HG03439 (cell line): Measurements from ENCODE around the gene KRT13.
"Not testable (repeated sequence)": the region's sequence is repeated elsewhere in the genome, so short reads cannot be mapped to it uniquely, and the experiment has no call there.

Source experiments
- ATAC-seq: cut with Tn5 transposase; IDR thresholded peaks from one replicate; pipeline ENCODE4 v1.9.1; 2021; ENCODE audit warnings: mild to moderate bottlenecking, moderate library complexity; ENCODE audit not compliant: unreplicated experiment

KRT13 gene

GRCh38 chr17:41505007-41505808, at the start of gene KRT13:
Gene KRT13 (minus strand): TSS chr17:41505612. CDS start chr17:41505550, 62 bp downstream.
- ATAC-seq: no peak

DNA sequence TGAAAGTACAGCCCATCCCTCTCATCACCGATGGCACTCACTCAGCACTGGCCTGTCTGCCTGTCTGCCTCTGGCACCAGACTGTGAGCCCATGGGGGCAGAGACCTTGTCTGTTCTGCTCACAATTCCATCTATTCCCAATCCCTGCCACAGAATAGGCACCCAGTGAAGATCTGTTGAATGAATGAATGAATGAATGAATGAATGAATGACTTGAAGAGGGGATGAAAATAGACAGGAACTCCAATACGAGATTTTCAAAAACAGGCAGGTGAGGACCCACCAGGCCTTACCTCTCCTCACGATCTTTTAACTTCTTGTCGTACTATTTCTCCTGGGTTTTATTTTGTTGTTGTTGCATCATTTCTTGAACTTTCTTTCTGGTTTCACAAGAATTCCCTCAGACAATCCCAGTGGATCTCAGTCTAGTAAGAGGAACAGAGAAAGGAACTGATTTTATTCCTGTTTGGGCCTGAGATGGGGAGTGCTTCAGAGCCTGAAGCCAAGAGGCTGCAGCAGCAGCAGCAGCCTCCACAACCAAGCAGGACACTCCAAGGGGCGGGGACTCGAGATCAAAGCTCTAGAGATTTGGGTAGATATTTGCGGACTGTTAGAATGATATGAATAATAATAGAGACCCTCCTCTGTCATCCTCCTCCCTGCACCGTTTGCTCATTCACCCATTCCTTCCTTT, 48.7 kb upstream of the KRT13 start:
- ATAC-seq: no peak

DNA sequence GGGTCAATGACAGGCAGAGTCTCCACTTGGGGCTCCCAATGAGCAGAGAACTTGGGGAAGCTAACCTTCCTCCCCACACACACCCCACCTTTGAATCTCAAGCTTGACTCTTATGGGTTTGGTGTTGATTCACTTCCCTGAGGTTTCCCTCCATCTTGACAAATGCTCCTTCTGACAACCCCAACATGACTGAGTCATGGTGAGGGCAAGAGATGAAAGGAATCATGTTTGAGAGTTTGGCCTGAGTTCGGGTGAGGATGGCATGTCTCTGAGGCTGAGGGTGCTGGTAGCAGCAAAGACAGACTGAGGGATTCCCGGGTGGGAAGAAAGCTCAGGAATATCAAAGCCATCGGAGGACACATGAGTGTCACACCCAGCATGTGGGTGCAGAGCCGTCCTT, 47.8 kb upstream of the KRT13 start:
- no peak for ATAC-seq

- ATAC-seq: no peak
These were observed 47.0 kb upstream of the KRT13 start for GRCh38 chr17:41552455-41552854.

DNA sequence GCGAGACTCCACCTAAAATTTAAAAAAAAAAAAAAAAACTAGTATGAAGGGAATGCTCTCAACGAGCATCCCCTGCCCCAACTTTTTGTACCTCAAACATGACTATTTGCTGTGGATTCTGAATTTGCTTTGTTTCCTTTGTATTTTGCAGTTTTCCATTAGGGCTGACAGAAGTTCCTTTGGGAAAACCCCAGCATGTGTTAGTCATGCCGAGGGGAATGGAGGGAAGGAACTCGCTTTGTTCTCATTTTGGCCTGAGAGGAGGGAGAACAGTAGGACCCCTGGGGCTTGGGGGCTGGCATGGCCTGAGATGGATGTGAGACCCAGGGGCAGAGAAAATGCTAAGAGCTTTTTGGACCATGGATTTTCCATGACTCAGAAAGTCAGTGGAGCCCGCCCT, 46.0 kb upstream of the KRT13 start:
- ATAC-seq: no peak

DNA sequence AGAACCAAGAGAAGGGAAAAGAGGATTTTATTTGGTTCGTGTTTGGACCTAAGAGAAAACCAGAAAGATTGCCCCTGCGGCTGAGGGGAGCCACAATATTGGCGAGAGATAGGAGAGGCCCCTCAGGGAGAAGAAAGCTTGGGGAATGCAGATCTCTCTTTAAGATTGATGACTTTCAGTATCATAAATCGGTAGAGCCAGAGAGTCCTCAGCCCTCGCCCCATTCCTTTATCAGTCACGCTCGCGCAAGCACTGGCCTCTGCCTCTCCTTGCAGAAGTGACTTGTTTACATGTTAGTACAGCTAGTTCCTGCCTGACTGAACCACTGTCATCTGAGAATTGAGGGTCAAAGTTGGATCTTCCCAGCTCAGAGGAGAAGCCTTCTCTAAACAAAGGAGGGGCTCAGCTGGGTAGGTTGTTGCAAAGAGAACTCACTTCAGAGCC, 44.2 kb upstream of the KRT13 start:
- no peak for ATAC-seq

DNA sequence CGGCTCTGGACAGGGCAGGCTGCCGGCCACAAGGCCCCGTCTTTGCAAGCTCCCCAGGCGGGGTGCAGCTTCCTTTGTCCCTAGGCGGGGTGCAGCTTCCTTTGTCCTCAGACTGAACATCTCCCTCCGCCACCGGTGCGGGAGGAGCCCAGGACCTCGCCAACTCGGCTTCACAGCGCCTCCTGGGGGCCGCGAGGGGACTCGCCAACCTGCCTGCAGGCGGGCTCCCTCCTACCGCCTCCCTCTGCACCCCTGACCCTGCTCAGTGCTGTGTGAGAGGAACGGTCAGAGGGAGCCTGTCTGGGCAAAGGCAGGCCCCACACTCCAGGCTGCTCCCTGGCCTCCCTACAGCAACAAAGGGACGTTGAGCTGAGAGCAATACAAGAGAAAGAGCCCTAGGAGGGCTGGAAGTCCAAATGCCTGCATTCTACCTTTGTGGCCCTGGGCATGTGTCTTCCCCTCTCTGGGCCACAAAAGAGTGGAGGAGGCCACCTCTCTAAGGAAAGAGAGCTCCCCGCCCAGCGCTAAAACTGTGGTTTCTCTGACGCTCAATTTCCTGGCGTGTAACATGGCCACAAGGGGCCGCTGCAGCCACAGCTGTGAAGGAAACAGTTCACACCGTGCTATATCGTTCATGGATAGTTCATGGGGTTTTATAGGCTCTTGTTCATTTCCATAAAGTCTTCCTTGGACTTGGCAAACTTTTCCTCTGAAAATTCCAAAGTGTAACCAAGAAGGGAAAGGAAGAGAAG, 43.6 kb upstream of the KRT13 start:
- ATAC-seq: no peak

- ATAC-seq: no peak
These were observed 42.8 kb upstream of the KRT13 start for GRCh38 chr17:41547921-41548843.

GRCh38 chr17:41547378-41547841, 42.0 kb upstream of the KRT13 start:
- ATAC-seq: no peak

DNA sequence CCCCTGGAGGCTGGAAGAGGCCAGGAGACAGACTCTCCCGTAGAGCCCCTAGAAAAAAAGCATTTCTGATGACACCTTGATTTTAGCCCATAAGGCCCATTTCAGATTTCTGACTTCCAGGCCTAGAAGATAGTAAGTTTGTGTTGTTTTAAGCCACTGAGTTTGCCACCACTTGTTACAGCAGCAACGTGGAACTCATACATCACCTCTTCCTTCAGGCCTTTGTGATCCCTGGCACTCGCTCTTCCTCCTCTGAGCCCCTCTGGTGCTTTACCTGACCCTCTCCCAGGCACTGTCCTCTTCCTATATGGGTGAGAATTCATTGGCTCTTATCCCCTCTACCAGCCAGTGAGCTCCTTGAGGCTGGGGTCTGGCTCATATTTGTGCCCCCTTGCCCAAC, 41.4 kb upstream of the KRT13 start:
- ATAC-seq: no peak

GRCh38 chr17:41545829-41546410, 40.5 kb upstream of the KRT13 start:
- no peak for ATAC-seq

DNA sequence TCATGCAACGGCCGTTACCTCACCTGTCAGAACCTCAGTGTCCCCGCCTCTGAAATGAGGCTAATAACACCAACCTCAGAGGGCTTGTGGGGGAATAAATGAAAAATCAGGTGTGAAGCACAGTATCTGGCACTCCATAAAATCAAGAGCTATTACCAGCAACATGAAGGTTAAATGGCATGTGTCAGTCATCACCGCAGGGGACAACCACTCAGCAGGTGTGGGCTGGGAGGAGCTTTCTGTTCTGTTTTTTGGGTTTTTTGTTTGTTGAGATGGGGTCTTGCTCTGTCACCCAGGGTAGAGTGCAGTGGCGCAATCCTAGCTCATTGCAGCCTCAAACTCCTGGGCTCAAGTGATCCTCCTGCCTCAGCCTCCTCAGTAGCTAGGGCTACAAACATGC, 39.5 kb upstream of the KRT13 start:
- no peak for ATAC-seq

DNA sequence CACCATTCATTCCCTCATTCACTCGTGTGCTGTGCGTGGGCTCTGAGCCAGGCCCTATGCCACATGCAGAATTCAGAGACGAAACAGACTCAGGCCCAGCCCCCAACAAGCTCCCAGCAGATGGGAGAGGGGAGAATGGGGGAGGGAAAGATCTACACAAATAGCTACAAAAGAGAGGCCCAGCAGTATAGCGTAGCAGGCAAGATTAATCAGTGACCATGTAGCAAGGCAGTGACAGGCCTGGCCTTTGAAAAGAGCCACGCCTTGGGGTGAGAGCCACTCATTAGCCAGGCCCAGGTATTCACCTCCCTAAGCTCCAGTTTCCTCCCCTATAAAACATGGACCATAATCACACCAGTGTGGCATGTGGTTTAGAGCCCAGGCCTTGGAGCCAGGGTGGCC, 39.1 kb upstream of the KRT13 start:
- ATAC-seq: no peak

GRCh38 chr17:41542786-41543185, 37.4 kb upstream of the KRT13 start:
- not testable (repeated sequence) for ATAC-seq

- no peak for ATAC-seq
These were observed 36.9 kb upstream of the KRT13 start for GRCh38 chr17:41542357-41542756.

GRCh38 chr17:41540921-41541625, 35.7 kb upstream of the KRT13 start:
- no peak for ATAC-seq

DNA sequence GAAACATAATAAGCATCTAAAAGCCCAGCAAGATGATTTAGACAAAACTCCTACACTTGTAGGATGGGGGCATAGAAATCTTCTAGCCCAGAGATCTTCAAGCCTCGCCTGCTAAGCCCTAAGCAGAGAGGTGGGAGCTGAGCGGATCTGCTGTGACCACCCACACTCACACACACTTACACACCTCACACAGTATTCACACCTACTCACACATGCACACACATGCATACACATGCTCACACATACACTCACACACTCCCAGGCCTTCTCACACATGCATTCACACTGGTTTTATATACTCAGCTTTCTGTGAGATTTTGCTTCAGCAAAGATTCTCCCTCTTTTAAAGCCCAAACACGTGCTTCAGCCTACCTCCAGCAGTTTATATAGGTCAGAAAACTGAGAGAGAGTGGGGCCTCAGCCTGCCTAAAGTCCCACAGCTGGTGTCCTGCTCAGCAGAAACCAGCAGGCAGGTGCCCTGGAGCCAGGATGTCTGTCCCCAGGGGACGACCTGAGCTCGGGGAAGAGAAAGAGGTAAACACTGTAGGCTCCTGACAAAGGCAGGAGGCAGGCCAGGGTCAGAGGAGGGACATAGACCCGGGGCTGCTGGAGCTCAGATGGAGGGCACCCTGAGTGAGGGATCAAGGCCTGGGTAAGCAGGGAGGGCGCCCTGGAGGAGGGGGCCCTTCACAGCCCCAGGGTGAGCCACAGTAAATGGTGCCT, 34.7 kb upstream of the KRT13 start:
- ATAC-seq: no peak

- ATAC-seq: no peak
These were observed 33.7 kb upstream of the KRT13 start for GRCh38 chr17:41539071-41539492.

DNA sequence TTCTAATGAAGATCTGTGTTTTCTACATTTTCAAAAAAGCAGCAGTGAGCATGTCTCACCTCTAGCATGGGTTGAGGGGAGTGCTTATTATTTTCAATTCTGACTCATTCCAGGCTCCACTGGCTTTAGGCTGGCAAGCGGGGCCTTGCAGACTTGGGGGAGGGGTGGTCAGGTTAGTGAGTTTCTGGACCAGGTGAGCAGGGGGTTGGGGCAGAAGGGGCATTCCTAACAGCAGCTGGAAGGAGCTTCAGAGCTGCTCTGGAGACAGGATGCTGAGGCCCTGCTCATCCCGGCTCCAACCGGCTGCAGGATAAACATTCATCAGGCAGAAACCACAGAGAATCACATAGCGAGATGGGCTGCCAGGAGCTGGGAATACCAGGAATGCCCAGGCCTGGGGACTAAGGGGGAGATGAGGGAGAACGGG, 33.2 kb upstream of the KRT13 start:
- ATAC-seq: no peak
